CD4-positive, alpha-beta memory T cell (primary cell): ENCODE data around the gene NLGN4X. TPM values are rescaled to one million over a fixed set of nuclear protein-coding genes. Genes with fewer than 3 reads are reported as not detected.

Experiments
- CTCF ChIA-PET: fragments of 350-600 bp; sonication (Branson Sonifier 250); formaldehyde crosslinking; loops from one replicate; lab custom pipeline; 2021; ENCODE audit warnings: inconsistent platforms; ENCODE audit not compliant: partially characterized antibody; lab: Charles Lee
- POLR2A ChIA-PET: fragments of 350-600 bp; sonication (Branson Sonifier 250); formaldehyde crosslinking; loops from one replicate; lab custom pipeline; 2021; ENCODE audit not compliant: partially characterized antibody; lab: Charles Lee
- DNase-seq, 5 donors: peaks; one replicate each; pipeline versions ENCODE4 v3.0.0 to v3.0.0-alpha.2; 2020 to 2022; ENCODE audit warnings: mixed read lengths in 1 of 5
- H3K27ac ChIP-seq: one replicate; pipeline ENCODE4 v1.7.0; 2013; ENCODE audit warnings: low read depth, low read length
- H3K27me3 ChIP-seq: 2 replicates; pipeline ENCODE4 v1.7.0; 2013; ENCODE audit warnings: mild to moderate bottlenecking, low read length, moderate library complexity; ENCODE audit not compliant: insufficient read depth
- H3K36me3 ChIP-seq: 2 replicates; pipeline ENCODE4 v1.7.0; 2013; ENCODE audit warnings: mild to moderate bottlenecking, low read length, moderate library complexity; ENCODE audit not compliant: insufficient read depth
- H3K4me1 ChIP-seq: 2 replicates; pipeline ENCODE4 v1.7.0; 2013; ENCODE audit warnings: mild to moderate bottlenecking, low read length, moderate library complexity; ENCODE audit not compliant: insufficient read depth
- H3K4me3 ChIP-seq, 2 donors: one replicate each; pipeline ENCODE4 v1.7.0; 2013; ENCODE audit warnings: low read length in 2 of 2, mild to moderate bottlenecking in 1 of 2
- H3K9me3 ChIP-seq, 2 donors: one replicate each; pipeline ENCODE4 v1.7.0; 2013; ENCODE audit warnings: low read length in 2 of 2, control low read depth in 1 of 2; ENCODE audit not compliant: control insufficient read depth in 1 of 2
- H3K27ac Mint-ChIP-seq, 7 donors: one replicate each; pipeline ENCODE4 v1.8.0; 2020 to 2021; ENCODE audit warnings: mixed read lengths in 7 of 7, mild to moderate bottlenecking in 6 of 7, inconsistent platforms in 3 of 7, moderate library complexity in 3 of 7
- H3K27me3 Mint-ChIP-seq, 2 donors: one replicate each; pipeline ENCODE4 v1.8.0; 2020 to 2021; ENCODE audit warnings: mixed read lengths in 2 of 2
- H3K36me3 Mint-ChIP-seq, 2 donors: one replicate each; pipeline ENCODE4 v1.8.0; 2020 to 2021; ENCODE audit warnings: mixed read lengths in 2 of 2, inconsistent platforms in 1 of 2, mild to moderate bottlenecking in 1 of 2
- H3K4me1 Mint-ChIP-seq, 4 donors: one replicate each; pipeline ENCODE4 v1.8.0; 2020 to 2021; ENCODE audit warnings: mixed read lengths in 4 of 4, mild to moderate bottlenecking in 1 of 4
- H3K4me3 Mint-ChIP-seq, 8 donors: one replicate each; pipeline ENCODE4 v1.8.0; 2020 to 2021; ENCODE audit warnings: mixed read lengths in 8 of 8, mild to moderate bottlenecking in 7 of 8, moderate library complexity in 6 of 8, inconsistent platforms in 3 of 8
- H3K9me3 Mint-ChIP-seq, 8 donors: one replicate each; pipeline ENCODE4 v1.8.0; 2020 to 2021; ENCODE audit warnings: mixed read lengths in 8 of 8, mild to moderate bottlenecking in 5 of 8, inconsistent platforms in 3 of 8, moderate library complexity in 1 of 8
- intact Hi-C: fragments of 100-400 bp; cut with micrococcal nuclease; formaldehyde crosslinking; loops from one replicate; pipeline ENCODE4 v1.15.1; 2023
- polyA plus RNA-seq, 2 donors: library from polyadenylated mRNA; unstranded; fragments of 300-500 nt; fragmentation: Illumina TruSeq; gene quantifications; one replicate each; pipeline ENCODE4 v1.2.3, GENCODE V29; 2021
- total RNA-seq, 2 experiments: library from RNA; stranded (reverse); gene quantifications; one replicate each; pipeline ENCODE4 v1.2.3, GENCODE V29; 2021

Gene NLGN4X
- total and polyA plus RNA-seq, 4 experiments from 2014 or later: 0.31 TPM; not detected in 3

DNA sequence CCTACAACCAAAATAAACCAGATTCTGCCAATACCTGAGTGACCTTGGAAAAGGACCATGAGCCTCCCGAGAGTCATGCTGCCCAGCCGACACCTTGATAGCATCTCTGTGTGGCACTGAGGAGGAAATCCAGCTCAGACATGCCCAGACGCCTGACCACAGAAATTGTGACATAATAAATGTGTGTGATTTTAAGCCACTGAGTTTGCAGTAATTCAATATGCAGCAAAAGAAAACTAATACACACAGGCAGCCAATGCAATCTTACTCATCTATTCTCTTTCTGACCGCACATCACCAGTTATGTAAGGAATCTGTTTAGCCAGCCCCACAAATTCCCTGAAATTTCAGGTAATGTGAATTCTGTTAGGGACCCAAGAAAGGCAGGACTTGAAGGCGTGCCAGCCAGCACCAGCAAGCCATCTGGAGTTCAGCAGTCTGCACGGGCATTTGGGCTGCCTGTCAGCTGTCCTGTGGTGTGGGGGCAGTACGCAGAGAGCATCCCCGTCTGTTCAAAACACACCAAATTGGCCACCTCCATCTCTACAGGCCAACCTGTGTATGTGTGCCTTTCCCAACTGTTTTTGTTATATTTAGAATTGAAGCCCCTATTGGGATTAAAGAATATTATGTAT is 176.4 kb downstream of the NLGN4X start:
- H3K4me1 Mint-ChIP-seq: no peaks in the 10 kb centered on the region
- H3K4me3 Mint-ChIP-seq: no peak overlapping the region
- no peaks in the 10 kb centered on the region for H3K36me3 Mint-ChIP-seq
- no peaks in the 10 kb centered on the region for H3K4me1 ChIP-seq
- no peaks in the 10 kb centered on the region for H3K9me3 ChIP-seq
- no peaks in the 10 kb centered on the region for H3K27me3 ChIP-seq
- H3K9me3 Mint-ChIP-seq: peaks cover 0 to 8% (median 1%) of the 10 kb centered on the region in 8 donors
- H3K27ac Mint-ChIP-seq: no peak overlapping the region
- H3K36me3 ChIP-seq: no peaks in the 10 kb centered on the region
- H3K4me3 ChIP-seq: no peak overlapping the region
- POLR2A ChIA-PET: no interaction called here
- H3K27me3 Mint-ChIP-seq: no peaks in the 10 kb centered on the region
- H3K27ac ChIP-seq: no peak overlapping the region
- CTCF ChIA-PET: no interaction called here
- intact Hi-C loops: no loop called here
- DNase-seq: no peak

DNA sequence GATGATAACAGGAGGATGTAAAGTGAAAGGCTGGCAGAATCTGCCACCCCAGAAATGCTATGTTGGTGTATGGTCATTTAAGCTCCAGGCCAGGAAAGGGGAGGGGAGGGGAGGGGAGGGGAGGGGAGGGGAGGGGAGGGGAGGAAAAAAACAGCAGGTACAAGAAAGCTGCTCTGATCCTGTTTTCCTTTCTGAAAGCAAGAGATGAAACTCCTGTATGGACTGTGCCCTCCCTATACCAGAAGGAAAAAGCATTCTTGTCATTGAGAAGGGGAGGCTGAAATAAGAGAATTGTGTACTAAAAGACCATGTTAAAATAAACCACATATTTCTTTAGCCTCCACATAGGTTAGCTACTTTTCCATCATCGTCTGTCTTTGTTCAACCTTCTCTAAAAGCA is 179.5 kb downstream of the NLGN4X start:
- CTCF ChIA-PET: no interaction called here
- Mint-ChIP-seq H3K4me3 (no peak overlapping the region), H3K27ac (no peak overlapping the region), H3K4me1 (no peaks in the 10 kb centered on the region), H3K27me3 (no peaks in the 10 kb centered on the region), H3K9me3 (peaks cover 0 to 12% (median under 1%) of the 10 kb centered on the region in 8 donors), H3K36me3 (no peaks in the 10 kb centered on the region)
- Histone ChIP-seq H3K4me3 (no peak overlapping the region), H3K4me1 (no peaks in the 10 kb centered on the region), H3K36me3 (no peaks in the 10 kb centered on the region), H3K27ac (no peak overlapping the region), H3K27me3 (no peaks in the 10 kb centered on the region), H3K9me3 (no peaks in the 10 kb centered on the region)
- DNase-seq: no peak
- POLR2A ChIA-PET: no interaction called here
- intact Hi-C loops: no loop called here

DNA sequence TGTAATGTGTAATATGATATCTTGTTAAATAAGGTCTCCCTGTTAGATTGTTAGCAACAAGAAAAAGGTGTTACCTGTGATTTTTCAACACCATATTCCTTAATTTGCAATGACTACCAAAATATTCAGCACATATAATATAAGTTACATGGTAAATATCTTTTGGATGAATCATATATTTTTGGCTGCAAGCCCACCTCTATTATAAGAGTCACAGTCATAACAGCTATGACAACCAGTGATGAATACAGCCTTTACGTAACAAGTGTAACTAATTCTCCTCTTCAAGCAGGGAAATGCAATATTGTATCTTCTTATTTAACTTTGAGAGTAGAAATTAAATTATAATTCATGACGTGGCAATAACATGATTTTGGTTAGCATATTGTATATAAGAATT is 187.0 kb downstream of the NLGN4X start:
- POLR2A ChIA-PET: no interaction called here
- H3K27me3 Mint-ChIP-seq: peaks cover 0 to 2% of the 10 kb centered on the region in 2 donors
- peaks cover 0 to 9% (median 5%) of the 10 kb centered on the region in 8 donors for H3K9me3 Mint-ChIP-seq

DNA sequence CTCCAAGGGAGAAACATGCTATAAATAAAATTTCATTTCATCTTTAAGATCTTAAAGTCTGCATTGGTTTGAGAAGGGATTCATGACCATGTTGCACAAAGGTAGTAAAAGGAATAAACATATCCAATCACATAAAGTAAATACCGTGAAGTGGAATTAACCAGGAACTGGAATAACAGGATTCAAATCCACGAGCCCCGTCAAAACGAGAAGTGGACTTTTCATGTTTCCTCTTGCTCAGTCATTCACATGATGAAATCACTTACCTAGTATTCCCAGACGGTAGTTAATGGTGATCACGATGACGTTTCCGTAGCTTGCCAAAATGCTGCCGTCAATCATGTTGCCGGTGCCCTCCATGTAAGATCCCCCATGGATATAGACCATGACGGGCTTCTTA is 199.7 kb downstream of the NLGN4X start:
- Histone ChIP-seq H3K36me3 (no peaks in the 10 kb centered on the region), H3K4me1 (no peaks in the 10 kb centered on the region), H3K27me3 (no peaks in the 10 kb centered on the region), H3K27ac (no peak overlapping the region), H3K9me3 (no peaks in the 10 kb centered on the region), H3K4me3 (no peak overlapping the region)
- Mint-ChIP-seq H3K27me3 (no peaks in the 10 kb centered on the region), H3K4me1 (no peaks in the 10 kb centered on the region), H3K36me3 (no peaks in the 10 kb centered on the region), H3K27ac (no peak overlapping the region), H3K9me3 (peaks cover 0 to 4% (median 0%) of the 10 kb centered on the region in 8 donors), H3K4me3 (no peak overlapping the region)
- POLR2A ChIA-PET: no interaction called here
- DNase-seq: no peak
- intact Hi-C loops: no loop called here
- CTCF ChIA-PET: no interaction called here

More for the DNA sequence above, 187.0 kb downstream of the NLGN4X start:
- intact Hi-C loops: no loop called here
- no peaks in the 10 kb centered on the region for H3K36me3 ChIP-seq
- H3K27ac ChIP-seq: no peak overlapping the region
- no peak overlapping the region for H3K27ac Mint-ChIP-seq
- no peak overlapping the region for H3K4me3 Mint-ChIP-seq
- DNase-seq: no peak
- CTCF ChIA-PET: no interaction called here
- no peaks in the 10 kb centered on the region for H3K36me3 Mint-ChIP-seq
- H3K27me3 ChIP-seq: no peaks in the 10 kb centered on the region
- no peak overlapping the region for H3K4me3 ChIP-seq
- H3K4me1 ChIP-seq: no peaks in the 10 kb centered on the region
- H3K4me1 Mint-ChIP-seq: no peaks in the 10 kb centered on the region
- H3K9me3 ChIP-seq: no peaks in the 10 kb centered on the region

DNA sequence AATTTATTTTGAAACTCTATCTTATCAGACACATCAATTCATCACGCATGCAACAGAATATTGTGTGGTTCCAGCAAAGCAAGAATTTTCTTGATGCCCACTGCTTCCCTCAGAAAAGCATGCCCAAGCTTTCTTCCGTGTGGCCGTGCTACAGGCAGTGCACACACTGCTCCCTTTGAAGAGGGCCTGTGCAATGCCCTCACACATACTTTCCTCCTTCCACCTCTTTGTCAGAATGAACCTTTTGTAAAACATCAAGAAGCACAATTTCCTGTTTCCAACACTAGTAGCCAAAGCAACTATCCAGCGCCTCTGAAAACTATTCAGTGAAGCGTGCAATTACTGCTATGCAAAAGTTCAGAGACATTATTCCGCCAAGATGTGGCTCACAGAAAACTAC is 201.7 kb downstream of the NLGN4X start:
- intact Hi-C loops: no loop called here
- Histone ChIP-seq H3K4me3 (no peak overlapping the region), H3K36me3 (no peaks in the 10 kb centered on the region), H3K9me3 (no peaks in the 10 kb centered on the region), H3K27ac (no peak overlapping the region), H3K4me1 (no peaks in the 10 kb centered on the region), H3K27me3 (no peaks in the 10 kb centered on the region)
- Mint-ChIP-seq H3K4me1 (peaks cover 0 to under 1% (median 0%) of the 10 kb centered on the region in 4 donors), H3K27ac (no peak overlapping the region), H3K9me3 (peaks cover 0 to 4% (median 0%) of the 10 kb centered on the region in 8 donors), H3K27me3 (no peaks in the 10 kb centered on the region), H3K36me3 (no peaks in the 10 kb centered on the region), H3K4me3 (no peak overlapping the region)
- DNase-seq: no peak
- POLR2A ChIA-PET: no interaction called here
- CTCF ChIA-PET: no interaction called here

DNA sequence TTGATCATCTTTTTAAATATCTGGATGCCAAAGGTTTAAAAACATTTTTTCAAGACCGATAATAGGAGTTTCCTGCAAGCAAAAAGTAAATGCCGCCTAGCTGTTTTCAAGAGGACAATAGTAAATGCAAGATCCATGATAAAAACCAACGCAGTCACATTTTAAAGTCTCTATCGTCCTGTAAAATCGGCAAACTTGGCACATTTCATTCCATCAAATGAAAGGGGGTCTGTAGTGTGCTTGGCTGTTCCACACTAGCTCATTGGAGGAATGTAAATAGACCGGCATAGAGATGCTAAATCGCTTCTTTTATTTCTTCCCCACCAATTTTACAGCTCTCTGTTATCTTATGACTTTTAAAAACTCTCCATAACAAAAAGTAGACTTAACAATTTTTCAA is 202.2 kb downstream of the NLGN4X start:
- peaks cover 0 to 4% (median 0%) of the 10 kb centered on the region in 8 donors for H3K9me3 Mint-ChIP-seq
- CTCF ChIA-PET: no interaction called here
- no peaks in the 10 kb centered on the region for H3K27me3 Mint-ChIP-seq
- DNase-seq: no peak
- H3K4me3 Mint-ChIP-seq: no peak overlapping the region
- H3K36me3 Mint-ChIP-seq: no peaks in the 10 kb centered on the region
- POLR2A ChIA-PET: interaction anchor here (0.7 kb wide), 1 partner anchor 307 kb away, joined by 3 read pairs; no protein-coding TSS in a partner anchor
- H3K9me3 ChIP-seq: no peaks in the 10 kb centered on the region
- no peak overlapping the region for H3K4me3 ChIP-seq
- intact Hi-C loops: no loop called here
- H3K27me3 ChIP-seq: no peaks in the 10 kb centered on the region
- no peak overlapping the region for H3K27ac ChIP-seq
- H3K27ac Mint-ChIP-seq: no peak overlapping the region
- peaks cover 0 to 4% (median under 1%) of the 10 kb centered on the region in 4 donors for H3K4me1 Mint-ChIP-seq
- H3K4me1 ChIP-seq: no peaks in the 10 kb centered on the region
- H3K36me3 ChIP-seq: no peaks in the 10 kb centered on the region

DNA sequence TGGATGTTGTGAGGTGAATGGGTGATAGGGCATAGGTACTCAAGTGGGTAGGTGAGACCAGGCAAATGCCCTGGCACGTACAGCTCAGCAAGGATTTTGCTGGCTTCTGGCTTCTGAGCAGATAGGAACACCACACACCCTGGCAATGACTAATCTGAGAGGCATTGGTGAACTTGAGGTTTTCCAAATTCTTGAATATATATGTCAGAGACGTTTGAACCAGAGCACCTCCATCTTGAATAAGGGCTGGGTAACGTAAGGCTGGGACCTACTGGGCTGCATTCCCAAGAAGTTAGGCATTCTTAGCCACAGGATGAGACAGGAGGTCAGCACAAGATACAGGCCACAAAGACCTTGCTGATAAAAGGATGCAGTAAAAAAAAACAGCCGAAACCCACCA is 204.5 kb downstream of the NLGN4X start:
- no peaks in the 10 kb centered on the region for H3K27me3 ChIP-seq
- Mint-ChIP-seq H3K9me3 (peaks cover 0 to 4% (median 0%) of the 10 kb centered on the region in 8 donors), H3K27ac (no peak overlapping the region), H3K36me3 (no peaks in the 10 kb centered on the region), H3K4me1 (peaks cover 0 to 4% (median under 1%) of the 10 kb centered on the region in 4 donors), H3K27me3 (no peaks in the 10 kb centered on the region), H3K4me3 (no peak overlapping the region)
- H3K36me3 ChIP-seq: no peaks in the 10 kb centered on the region
- no peak overlapping the region for H3K4me3 ChIP-seq
- no peak overlapping the region for H3K27ac ChIP-seq
- intact Hi-C loops: no loop called here
- no peaks in the 10 kb centered on the region for H3K4me1 ChIP-seq
- POLR2A ChIA-PET: no interaction called here
- DNase-seq: no peak
- no peaks in the 10 kb centered on the region for H3K9me3 ChIP-seq
- CTCF ChIA-PET: no interaction called here
